Karpas-422 (cell line): Measurements from ENCODE around the gene RAB6B. TPM values are rescaled to one million over a fixed set of nuclear protein-coding genes. Genes with fewer than 3 reads are reported as not detected.

Source experiments
- DNase-seq: peaks from one replicate; pipeline ENCODE4 v3.0.0-alpha.2; 2015
- H2AFZ ChIP-seq: fragments of 200-600 bp; sonication (generic); 2 replicates; pipeline ENCODE4 v1.6.1; 2014; ENCODE audit warnings: antibody characterized with exemption, low read length, mixed read lengths
- H3K27ac ChIP-seq: fragments of 200-600 bp; sonication (generic); 2 replicates; pipeline ENCODE4 v1.5.1; 2014; ENCODE audit warnings: mild to moderate bottlenecking, low read length, moderate library complexity
- H3K27me3 ChIP-seq: fragments of 200-600 bp; sonication (generic); 2 replicates; pipeline ENCODE4 v1.6.1; 2014; ENCODE audit warnings: low read length, mixed read lengths
- H3K36me3 ChIP-seq: fragments of 200-600 bp; sonication (generic); 2 replicates; pipeline ENCODE4 v1.6.1; 2014; ENCODE audit warnings: low read length, mixed read lengths; ENCODE audit not compliant: insufficient read depth
- H3K4me1 ChIP-seq: fragments of 200-600 bp; sonication (generic); 2 replicates; pipeline ENCODE4 v1.6.1; 2014; ENCODE audit warnings: mild to moderate bottlenecking, low read length, mixed read lengths
- H3K4me2 ChIP-seq: fragments of 200-600 bp; sonication (generic); 2 replicates; pipeline ENCODE4 v1.6.1; 2014; ENCODE audit warnings: low read length, low read depth, mild to moderate bottlenecking; ENCODE audit not compliant: poor library complexity, severe bottlenecking
- H3K4me3 ChIP-seq: fragments of 200-600 bp; sonication (generic); 2 replicates; pipeline ENCODE4 v1.5.1; 2014; ENCODE audit warnings: mild to moderate bottlenecking, antibody characterized with exemption, low read length, mixed read lengths
- H3K79me2 ChIP-seq: fragments of 200-600 bp; sonication (generic); 2 replicates; pipeline ENCODE4 v1.6.1; 2014; ENCODE audit warnings: mild to moderate bottlenecking, low read length, mixed read lengths
- H3K9ac ChIP-seq: fragments of 200-600 bp; sonication (generic); 2 replicates; pipeline ENCODE4 v1.6.0; 2014; ENCODE audit warnings: low read length
- H3K9me2 ChIP-seq: fragments of 200-600 bp; sonication (generic), shearing (Covaris generic); replicated peaks from 2 replicates; pipeline ENCODE4 v1.6.0; 2014; ENCODE audit warnings: mild to moderate bottlenecking, low read length, moderate library complexity; ENCODE audit not compliant: insufficient read depth
- H3K9me3 ChIP-seq: fragments of 300-700, 200-600 bp; sonication (generic); 2 replicates; pipeline ENCODE4 v1.6.1; 2014; ENCODE audit warnings: low read length, mixed read lengths
- H4K20me1 ChIP-seq: fragments of 200-600 bp; sonication (generic); 2 replicates; pipeline ENCODE4 v1.6.1; 2014; ENCODE audit warnings: mild to moderate bottlenecking, antibody characterized with exemption, low read length, low read depth; ENCODE audit not compliant: insufficient read depth
- total RNA-seq: library from RNA; depleted of rRNA; stranded (reverse); fragments of >200 nt; shearing (Covaris generic); gene quantifications from 2 replicates; pipeline ENCODE4 v1.2.3, GENCODE V29; 2014; ENCODE audit warnings: low replicate concordance

The RAB6B gene
- total RNA-seq, 1 experiment from 2014 or later = not detected

DNA sequence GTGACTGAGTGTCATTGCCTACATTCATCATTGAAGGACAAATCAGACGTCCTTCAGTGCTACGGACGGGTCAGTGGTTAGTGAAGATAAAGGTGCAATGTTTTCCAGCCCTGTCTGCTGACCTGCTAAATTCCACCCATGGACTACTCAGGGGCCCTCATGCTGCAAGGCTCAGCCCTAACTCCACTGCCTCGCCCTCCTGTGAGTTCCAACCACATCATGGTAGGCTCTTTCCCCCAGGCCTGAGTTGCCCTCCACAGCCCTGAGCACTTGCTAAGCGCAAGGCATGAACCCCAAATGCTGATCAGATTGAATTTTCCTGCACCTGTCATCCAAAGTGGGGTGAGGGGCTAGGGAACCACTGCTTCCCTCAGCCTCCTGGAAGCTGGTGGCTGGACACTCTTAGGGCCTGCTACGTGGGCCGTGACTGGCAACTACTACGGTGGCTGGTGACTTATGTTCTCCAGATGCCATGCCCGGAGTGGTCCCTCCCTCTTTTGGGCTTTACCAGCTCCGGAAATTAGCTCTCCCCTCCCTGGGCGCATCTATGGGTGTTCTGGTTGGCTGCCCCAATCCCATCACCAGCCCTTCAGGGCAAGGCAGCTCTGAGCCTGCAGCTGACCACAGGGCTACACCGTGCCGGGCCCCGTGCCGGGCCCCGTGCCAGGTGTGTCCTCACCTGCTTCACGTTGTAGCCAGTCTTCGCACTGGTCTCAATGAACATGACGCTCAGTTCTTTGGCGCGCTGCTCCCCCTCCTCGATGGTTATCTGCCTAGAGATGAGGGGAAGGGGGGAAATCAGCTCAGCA is 58.0 kb downstream of the RAB6B start:
- Histone ChIP-seq H3K4me1 (no peaks in the 10 kb centered on the region), H3K27me3 (no peaks in the 10 kb centered on the region), H3K79me2 (no peaks in the 10 kb centered on the region), H3K4me3 (no peak overlapping the region), H3K9me2 (no peaks in the 10 kb centered on the region), H3K9ac (no peak overlapping the region), H4K20me1 (no peaks in the 10 kb centered on the region), H3K27ac (no peak overlapping the region), H2AFZ (no peak overlapping the region), H3K9me3 (no peaks in the 10 kb centered on the region), H3K36me3 (no peaks in the 10 kb centered on the region), H3K4me2 (no peak overlapping the region)
- no peak for DNase-seq

DNA sequence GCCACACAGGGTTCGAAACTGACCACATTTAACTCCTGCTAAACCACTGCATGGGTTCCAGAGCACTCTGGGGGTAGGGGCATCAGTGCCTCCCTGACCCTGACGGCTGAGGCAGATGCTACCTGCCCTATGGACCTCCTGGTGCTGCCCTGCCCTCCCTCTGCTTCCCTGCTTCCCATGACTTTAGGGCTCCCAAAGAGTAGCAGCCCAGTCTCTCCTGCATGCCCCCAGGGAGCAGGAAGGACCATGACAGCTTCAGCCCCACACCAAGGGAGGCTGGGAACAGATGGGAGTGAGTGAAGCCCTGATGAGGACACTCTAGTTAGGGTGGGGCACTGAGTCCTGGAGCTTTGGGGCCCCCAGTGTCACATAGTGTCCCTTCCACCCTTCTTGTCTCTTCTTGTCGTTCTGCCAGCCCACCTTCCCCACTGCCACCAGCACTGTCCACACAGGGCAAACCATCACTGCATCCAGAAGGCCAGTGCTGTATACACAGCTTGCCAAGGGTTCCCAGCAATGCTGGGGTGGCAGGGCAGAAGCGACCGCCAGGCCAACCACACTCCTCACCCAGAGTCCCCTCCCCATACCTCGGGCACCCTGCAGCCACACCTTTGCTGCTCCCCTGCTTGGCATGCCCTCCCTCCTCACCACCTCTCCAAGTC is 59.1 kb downstream of the RAB6B start:
- Histone ChIP-seq H3K36me3 (no peaks in the 10 kb centered on the region), H3K27me3 (no peaks in the 10 kb centered on the region), H3K9ac (no peak overlapping the region), H3K4me2 (no peak overlapping the region), H3K27ac (no peak overlapping the region), H4K20me1 (no peaks in the 10 kb centered on the region), H3K9me2 (no peaks in the 10 kb centered on the region), H3K79me2 (no peaks in the 10 kb centered on the region), H3K4me1 (no peaks in the 10 kb centered on the region), H2AFZ (no peak overlapping the region), H3K4me3 (no peak overlapping the region), H3K9me3 (no peaks in the 10 kb centered on the region)
- no peak for DNase-seq

DNA sequence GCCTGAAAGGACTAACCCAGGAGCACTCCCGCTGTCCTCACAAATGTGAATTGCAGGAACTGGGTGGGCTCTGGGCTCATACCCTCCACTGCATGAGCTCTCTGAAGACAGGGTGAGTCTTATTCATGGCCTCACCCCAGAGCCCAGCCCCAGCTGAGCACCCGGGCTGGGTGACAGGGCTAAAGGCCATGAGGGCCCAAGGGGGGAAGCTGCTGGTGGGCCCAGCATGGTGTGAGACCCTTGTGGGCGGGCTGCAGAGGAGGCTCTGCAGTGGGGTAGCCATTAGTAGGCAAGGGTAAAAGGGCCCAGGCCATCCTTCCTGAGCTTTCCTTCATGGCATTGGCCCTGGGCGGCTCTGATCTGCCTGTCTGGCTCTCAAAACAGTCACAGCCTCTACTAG is 59.7 kb downstream of the RAB6B start:
- H3K36me3 ChIP-seq = no peaks in the 10 kb centered on the region
- no peaks in the 10 kb centered on the region for H4K20me1 ChIP-seq
- no peak overlapping the region for H3K9ac ChIP-seq
- no peak overlapping the region for H2AFZ ChIP-seq
- H3K4me3 ChIP-seq = no peak overlapping the region
- no peaks in the 10 kb centered on the region for H3K79me2 ChIP-seq
- no peak overlapping the region for H3K4me2 ChIP-seq
- H3K9me3 ChIP-seq = no peaks in the 10 kb centered on the region
- no peaks in the 10 kb centered on the region for H3K4me1 ChIP-seq
- no peaks in the 10 kb centered on the region for H3K27me3 ChIP-seq
- H3K9me2 ChIP-seq = no peaks in the 10 kb centered on the region
- H3K27ac ChIP-seq = no peak overlapping the region
- no peak for DNase-seq

DNA sequence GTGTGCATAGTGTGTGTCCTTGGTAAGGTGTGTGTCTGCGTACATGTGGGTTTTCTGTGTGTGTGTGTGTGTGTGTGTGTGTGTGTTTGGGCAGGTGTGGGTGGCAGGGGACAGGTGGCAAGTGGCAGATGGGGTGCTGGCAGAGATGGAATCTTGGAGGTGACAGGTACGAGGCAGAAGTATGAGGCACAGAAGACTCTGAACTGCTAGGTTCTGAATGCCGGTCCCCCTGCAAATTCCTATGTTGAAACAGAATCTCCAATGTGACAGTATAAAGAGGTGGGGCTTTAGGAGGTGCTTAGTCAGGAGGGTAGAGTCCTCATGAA is 60.3 kb downstream of the RAB6B start:
- Histone ChIP-seq H3K4me2 (no peak overlapping the region), H4K20me1 (no peaks in the 10 kb centered on the region), H3K27me3 (no peaks in the 10 kb centered on the region), H3K27ac (no peak overlapping the region), H3K9me3 (no peaks in the 10 kb centered on the region), H3K4me3 (no peak overlapping the region), H3K4me1 (no peaks in the 10 kb centered on the region), H3K9me2 (no peaks in the 10 kb centered on the region), H3K79me2 (no peaks in the 10 kb centered on the region), H2AFZ (no peak overlapping the region), H3K36me3 (no peaks in the 10 kb centered on the region), H3K9ac (no peak overlapping the region)
- no peak for DNase-seq

DNA sequence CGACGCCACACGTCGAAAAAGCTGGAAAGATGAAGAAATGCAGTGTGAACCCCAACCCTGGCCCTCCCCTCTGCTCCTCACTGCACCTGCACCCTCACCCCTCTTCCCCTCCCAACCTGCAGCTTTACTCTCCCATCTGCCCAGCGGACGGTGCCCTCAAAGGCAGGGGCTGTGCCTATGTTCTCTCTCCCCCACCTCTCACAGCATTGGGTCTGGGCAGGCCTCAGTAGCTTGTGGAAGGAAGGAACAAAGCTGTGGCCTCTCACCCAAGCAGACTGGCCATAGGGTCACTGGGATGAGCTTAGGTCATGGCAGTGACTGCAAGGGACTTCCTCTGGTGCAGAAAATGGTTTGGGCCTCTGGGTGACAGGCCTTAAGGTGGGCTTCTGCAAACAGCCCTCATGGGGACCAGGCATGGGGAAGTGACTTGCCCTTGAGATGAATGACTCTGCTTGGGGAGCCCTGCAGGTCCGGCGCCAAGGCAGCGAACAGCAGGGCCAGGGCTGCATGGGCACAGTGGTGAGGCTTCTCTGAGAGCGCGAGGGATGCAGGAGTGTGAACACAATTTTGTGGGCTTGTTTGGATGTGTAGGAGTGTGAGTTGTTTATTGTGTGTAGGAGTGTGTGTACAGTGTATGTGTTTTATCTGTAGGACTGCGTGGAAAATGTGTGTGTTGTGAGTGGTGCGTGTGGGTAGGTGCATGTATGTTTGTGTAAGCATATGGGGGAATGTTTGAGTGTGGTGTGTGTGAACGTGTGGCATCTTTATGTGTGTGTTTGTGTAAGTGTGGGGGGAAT is 60.9 kb downstream of the RAB6B start:
- DNase-seq = no peak
- Histone ChIP-seq H3K9me3 (no peaks in the 10 kb centered on the region), H4K20me1 (no peaks in the 10 kb centered on the region), H3K27me3 (no peaks in the 10 kb centered on the region), H2AFZ (no peak overlapping the region), H3K27ac (no peak overlapping the region), H3K79me2 (no peaks in the 10 kb centered on the region), H3K4me2 (no peak overlapping the region), H3K9ac (no peak overlapping the region), H3K36me3 (no peaks in the 10 kb centered on the region), H3K4me3 (no peak overlapping the region), H3K9me2 (no peaks in the 10 kb centered on the region), H3K4me1 (no peaks in the 10 kb centered on the region)

DNA sequence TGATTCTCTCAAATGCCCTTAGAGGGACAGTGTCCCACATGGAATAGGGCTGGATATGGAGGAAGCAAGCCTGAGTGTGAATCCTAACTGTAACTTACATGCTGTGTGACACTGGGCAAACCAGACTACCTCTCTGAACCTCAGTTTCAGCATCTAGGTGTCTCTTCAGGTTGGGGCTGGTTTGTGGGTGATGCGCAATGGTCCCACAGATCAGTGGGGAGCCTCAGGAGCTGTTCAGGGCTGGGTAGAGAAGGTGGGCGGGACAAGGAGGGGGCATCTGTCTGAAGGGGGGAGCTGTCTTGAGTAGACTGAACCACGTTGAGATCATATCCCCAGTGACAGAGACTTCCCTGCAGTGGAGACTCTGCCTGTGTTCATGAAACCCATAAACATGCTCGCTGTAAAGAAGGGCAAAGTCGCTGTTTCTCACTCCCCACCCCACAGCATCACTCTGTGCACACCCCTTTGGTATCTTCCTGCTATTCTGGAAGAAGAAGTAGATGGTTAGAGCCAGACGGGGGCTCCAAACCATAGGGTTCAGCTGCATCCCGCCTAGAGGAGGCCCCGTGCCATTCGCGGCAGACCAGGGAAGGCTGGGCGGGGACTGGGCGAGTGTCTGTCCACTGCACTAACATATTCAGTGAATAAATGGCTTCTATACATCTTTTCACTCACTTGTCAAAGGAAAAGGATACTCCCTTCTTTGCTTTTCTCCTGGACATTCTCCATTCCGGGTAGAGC is 61.6 kb downstream of the RAB6B start:
- H2AFZ ChIP-seq = no peak overlapping the region
- no peaks in the 10 kb centered on the region for H3K79me2 ChIP-seq
- no peaks in the 10 kb centered on the region for H3K9me3 ChIP-seq
- H3K27me3 ChIP-seq = no peaks in the 10 kb centered on the region
- H4K20me1 ChIP-seq = no peaks in the 10 kb centered on the region
- no peak overlapping the region for H3K9ac ChIP-seq
- H3K4me2 ChIP-seq = no peak overlapping the region
- H3K9me2 ChIP-seq = no peaks in the 10 kb centered on the region
- no peak for DNase-seq
- H3K36me3 ChIP-seq = no peaks in the 10 kb centered on the region
- H3K4me1 ChIP-seq = no peaks in the 10 kb centered on the region
- no peak overlapping the region for H3K4me3 ChIP-seq
- H3K27ac ChIP-seq = no peak overlapping the region

DNA sequence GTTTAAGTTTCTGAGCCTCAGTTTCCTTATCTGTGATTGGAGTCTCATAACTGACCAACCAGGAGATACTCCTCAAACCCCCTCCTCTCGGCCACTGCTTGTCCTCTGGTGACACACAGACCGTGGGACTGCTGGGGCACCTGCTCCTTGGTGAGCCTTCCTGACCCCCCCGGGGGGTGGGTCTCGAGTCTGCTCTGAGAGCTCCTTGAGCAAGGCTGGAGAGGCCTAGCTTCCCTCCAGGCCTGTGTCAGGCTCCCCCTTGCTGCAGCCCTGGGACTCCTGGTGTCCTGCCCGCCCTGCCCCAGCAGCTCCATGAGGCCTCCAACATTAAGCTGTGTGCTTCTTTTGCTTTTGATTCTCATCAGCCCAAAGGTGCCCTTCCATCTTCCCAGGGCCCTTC is 62.4 kb downstream of the RAB6B start:
- H3K9ac ChIP-seq = no peak overlapping the region
- no peak overlapping the region for H3K4me2 ChIP-seq

DNA sequence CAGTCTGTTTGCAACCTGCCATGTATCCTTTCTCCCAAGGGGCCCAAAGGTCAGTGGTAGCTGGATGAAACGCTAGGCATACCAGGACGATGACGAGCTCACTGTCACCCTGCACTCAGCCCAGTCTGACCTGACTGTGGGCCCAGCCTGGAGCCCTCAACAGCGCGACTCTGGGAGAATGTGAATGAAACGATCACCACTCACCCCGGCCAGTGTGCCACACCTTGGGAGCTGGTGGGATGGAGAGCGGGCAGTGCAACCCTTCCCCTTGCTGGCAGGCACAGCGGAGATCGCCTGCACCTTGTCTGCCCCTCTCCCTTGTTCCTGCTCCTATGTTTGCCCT is 62.9 kb downstream of the RAB6B start:
- no peak overlapping the region for H3K9ac ChIP-seq
- H2AFZ ChIP-seq = no peak overlapping the region
- no peaks in the 10 kb centered on the region for H3K79me2 ChIP-seq

More for the DNA sequence above, 62.4 kb downstream of the RAB6B start:
- H3K27me3 ChIP-seq = no peaks in the 10 kb centered on the region
- no peaks in the 10 kb centered on the region for H3K9me2 ChIP-seq
- H3K79me2 ChIP-seq = no peaks in the 10 kb centered on the region
- H3K27ac ChIP-seq = no peak overlapping the region
- no peaks in the 10 kb centered on the region for H4K20me1 ChIP-seq
- DNase-seq = no peak
- H2AFZ ChIP-seq = no peak overlapping the region
- H3K4me3 ChIP-seq = no peak overlapping the region
- H3K9me3 ChIP-seq = no peaks in the 10 kb centered on the region
- no peaks in the 10 kb centered on the region for H3K4me1 ChIP-seq
- no peaks in the 10 kb centered on the region for H3K36me3 ChIP-seq

More for the DNA sequence above, 62.9 kb downstream of the RAB6B start:
- Histone ChIP-seq H3K36me3 (no peaks in the 10 kb centered on the region), H3K4me1 (no peaks in the 10 kb centered on the region), H3K4me2 (no peak overlapping the region), H3K4me3 (no peak overlapping the region), H4K20me1 (no peaks in the 10 kb centered on the region), H3K27ac (no peak overlapping the region), H3K9me2 (no peaks in the 10 kb centered on the region), H3K9me3 (no peaks in the 10 kb centered on the region), H3K27me3 (no peaks in the 10 kb centered on the region)
- no peak for DNase-seq
